Activated CD8-positive, alpha-beta memory T cell treated with anti-CD3 and anti-CD28 coated beads for 24 hours (primary cell): ENCODE data around the gene CEACAM21.

ENCODE experiments used
- DNase-seq: peaks from one replicate; pipeline ENCODE4 v3.0.0-alpha.2; 2020

Gene CEACAM21

DNA sequence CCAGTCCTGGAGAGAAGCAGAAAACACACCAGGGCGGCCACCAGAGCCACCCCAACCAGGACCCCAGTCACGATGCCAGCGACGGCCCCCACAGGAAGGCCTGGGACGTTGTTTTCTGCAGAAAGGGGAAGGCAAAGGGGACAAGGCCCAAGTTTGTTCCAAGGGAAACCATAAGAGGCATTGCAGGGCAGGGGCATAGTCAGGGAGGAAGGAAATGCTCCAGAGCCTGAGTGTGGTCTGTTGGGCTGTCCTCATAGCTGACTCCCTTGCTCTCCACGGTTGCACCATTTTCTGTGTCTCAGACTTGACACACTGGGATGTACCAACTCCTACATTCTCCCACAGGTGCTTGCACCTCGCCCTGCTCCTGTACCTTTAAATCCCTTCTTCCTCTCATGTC, 45.7 kb downstream of the CEACAM21 start:
- peak; percentile 33 for DNase-seq

DNA sequence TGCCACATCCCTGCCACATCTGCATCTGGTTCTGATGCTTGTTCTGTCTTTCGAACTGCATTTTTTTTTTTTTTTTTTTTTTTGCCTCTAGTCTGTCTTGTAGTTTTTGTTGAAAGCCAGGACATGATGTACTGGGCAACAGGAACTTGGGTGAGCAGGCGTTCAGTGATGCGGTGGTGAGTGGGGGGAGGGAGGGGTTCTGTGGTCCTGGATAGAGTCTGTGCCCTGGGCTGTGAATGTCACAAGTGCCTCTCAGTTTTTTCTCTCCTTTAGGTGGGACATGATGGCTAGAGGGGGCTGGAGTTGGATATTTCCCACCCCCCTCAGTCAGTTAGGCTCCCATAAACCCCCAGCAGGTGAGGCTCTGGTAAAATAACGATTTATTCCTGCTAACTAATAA, 47.4 kb downstream of the CEACAM21 start:
- peak; percentile 26 for DNase-seq

DNA sequence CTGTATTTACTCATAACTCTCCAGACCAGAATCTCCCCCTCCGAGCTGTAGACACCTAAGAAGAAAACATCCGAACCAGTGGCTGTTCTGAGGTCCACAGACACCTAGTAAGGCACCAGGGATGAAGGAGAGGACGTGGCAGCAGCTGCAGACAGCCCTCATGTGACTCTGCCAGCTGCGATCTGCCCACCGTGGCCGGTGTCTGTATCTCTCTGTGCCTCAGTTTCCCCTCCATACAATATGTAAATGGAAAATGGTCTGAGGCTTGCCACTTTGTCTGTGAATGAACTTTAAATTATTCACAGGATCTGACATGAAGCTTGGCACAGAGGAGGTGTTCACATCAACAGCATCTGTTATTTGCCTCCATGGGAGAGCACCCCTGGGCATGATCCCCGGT, 48.5 kb downstream of the CEACAM21 start:
- DNase-seq, result peak; percentile 24

DNA sequence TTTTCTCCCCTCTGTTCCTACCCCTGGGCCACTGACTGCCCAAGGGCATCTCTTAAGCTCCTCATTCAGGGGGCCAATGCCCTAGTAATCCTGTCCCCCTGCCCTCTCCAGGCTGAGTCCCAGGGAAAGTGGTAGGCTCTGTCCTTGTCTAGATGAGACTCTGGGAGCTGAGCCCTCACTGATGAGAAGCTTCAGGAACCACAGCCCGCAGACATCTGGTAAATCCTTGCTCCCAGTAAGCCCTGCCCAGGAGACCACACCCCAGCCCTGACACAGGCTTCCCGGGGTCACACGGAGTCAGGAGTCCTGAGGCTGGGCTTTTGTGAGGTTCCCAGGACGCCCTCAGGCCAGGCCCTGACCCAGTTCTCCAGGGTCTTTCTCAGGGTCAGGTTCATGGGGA, 49.0 kb downstream of the CEACAM21 start:
- peak; percentile 46 for DNase-seq

DNA sequence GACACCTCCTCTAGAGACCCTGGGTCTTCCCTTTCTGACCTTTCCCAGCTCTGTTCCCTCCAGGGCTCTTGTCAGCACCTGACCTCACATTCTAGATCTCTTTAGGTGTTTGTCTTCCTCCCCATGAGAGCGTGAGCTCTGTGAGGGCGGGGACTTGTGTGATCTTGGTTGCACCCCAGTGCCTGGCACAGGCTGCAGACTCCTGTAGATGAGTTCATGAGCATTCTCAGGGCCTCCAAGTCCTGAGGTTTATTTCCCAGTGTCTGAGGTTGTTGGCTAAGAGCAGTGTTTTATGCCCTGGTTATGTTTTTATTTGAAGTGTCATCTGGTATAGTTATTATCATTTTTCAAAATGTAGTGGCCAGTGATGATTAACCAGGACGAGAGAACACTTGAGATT, 50.3 kb downstream of the CEACAM21 start:
- peak; percentile 42 for DNase-seq

DNA sequence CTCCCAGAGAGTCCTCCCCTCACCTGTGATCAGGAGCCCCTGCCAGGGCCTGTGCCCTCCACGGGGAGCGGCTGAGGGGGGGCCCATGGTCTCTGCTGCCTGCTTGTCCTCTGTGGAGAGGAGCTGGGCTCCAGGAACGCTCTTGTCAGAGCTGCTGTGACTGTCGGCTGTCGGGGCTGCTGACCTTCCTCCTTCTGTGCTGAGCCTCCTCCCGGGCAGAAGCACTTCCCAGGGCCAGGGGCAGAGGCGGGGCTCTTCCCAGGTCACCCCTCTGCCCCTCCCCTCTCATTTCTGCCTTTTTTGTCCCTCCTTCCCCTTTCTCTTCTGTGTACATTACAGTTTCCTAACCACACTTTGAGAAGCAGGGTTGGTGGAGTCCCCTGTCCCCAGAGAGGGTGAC, 50.9 kb downstream of the CEACAM21 start, which contains the start of gene CEACAM4:
Gene CEACAM4, minus strand, starts transcription at position 198 of the 400 bp plus-strand sequence. Its CDS starts 111 bp downstream, at position 87.
- DNase-seq, result peak; percentile 28

DNA sequence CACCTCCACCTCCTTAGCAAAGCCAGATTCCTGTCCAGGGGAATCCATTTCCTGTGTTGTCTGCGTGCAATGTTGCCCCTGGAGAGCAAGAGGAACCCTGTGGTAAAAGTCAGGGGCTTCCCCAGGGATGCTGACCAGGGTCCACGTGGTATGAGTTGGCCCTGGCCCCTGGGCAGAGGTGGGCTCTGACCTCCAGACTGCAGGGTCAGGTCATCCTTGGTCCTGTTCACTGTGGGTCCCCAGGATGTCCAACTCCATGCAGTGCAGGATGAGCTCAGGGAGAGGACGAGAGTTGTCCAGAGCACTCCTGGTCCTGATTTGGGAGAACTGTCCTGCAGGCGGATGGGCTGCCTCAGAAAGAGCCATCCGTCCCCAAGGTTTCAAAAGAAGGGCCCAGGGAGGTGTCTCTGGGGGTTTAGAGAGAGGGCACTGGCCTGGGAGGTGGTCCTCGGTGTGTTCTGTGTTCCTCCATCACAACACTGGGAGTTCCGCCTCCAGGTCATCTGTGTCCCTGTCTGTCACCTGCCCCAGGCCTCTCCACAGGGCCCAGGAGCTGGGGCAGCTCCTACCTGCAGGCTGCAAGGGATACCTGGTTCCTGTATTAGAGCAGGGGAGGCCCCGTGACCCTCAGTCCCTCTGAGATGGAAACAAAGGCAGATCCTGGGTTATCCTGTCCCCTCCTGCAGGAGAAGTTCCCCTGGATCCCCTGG, 52.2 kb downstream of the CEACAM21 start:
- DNase-seq, result peak; percentile 50
